ENCODE measurements around the gene AFAP1. TPM values are rescaled to one million over a fixed set of nuclear protein-coding genes. Genes with fewer than 3 reads are reported as not detected.

Gene AFAP1
- total and polyA plus RNA-seq, 2 donors (not counting 3 experiments of a cell fraction or from before 2014, with no cell fraction given) = 32.3 to 103 TPM

DNA sequence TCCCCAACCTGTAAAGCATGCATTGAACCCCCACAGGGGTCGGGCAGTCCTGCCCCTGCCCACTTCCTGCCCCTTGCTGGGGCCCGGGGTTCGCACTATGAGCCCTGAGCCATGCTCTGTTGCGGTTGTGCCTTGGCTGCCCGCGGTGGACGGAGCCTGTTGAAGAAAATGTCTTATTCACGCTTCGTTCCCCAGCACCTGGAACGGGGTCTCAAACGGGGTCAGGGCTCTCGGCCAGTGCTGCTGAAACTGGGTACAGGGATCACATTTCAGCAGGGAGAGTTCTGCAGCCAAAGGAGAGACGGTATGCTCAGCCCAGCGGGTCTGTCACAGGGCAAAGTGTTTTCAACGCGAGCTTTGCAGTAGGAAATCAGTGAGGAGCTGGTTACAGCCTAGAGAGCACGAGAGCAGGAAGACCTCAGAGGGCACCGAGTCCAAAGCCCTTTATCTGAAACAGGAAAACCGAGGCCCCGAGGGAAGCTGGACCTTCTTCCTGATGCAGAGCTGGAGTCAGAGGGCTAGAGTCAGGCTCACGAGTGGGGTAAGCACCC lies 46.3 kb upstream of the AFAP1 start:
- no peak overlapping the region for H3K4me3 ChIP-seq (replicated peaks in 1 of 3; ENCODE audit: insufficient read depth in 1 of 3, low read depth in 1 of 3, low read length in 3 of 3)
- H3K27me3 ChIP-seq (ENCODE audit: control insufficient read depth in 2 of 2, insufficient read depth in 2 of 2, low read length in 2 of 2) = no peaks in the 10 kb centered on the region
- CTCF ChIA-PET = interaction anchor here (1.0 to 7.5 kb wide), 12 partner anchors 18 to 264 kb away, joined by 3 to 163 read pairs (median 6); partner anchors contain the start of gene AFAP1
- POLR2A ChIA-PET = interaction anchor here (0.9 to 1.6 kb wide), 3 partner anchors 47 to 181 kb away, joined by 3 to 9 read pairs (median 5); partner anchors contain the start of gene AFAP1
- H3K36me3 ChIP-seq (ENCODE audit: control insufficient read depth in 2 of 2, extremely low read depth in 1 of 2, insufficient read depth in 2 of 2, low read length in 2 of 2) = no peaks in the 10 kb centered on the region
- DNase-seq (ENCODE audit: low read depth, low spot score) (peak; percentile 62), FAIRE-seq (peak; percentile 98)
- H3K4me1 ChIP-seq (ENCODE audit: control insufficient read depth, extremely low read depth, insufficient read depth, low read length) = peaks cover 12% of the 10 kb centered on the region
- no peak for TF ChIP-seq MYC (IDR thresholded peaks at IDR 0.05; ENCODE audit: low read depth, low read length)
- no peak for TF ChIP-seq EZH2 (IDR thresholded peaks at IDR 0.05; ENCODE audit: borderline replicate concordance, low read depth, low read length, severe bottlenecking)
- TF ChIP-seq, protein P1, sequence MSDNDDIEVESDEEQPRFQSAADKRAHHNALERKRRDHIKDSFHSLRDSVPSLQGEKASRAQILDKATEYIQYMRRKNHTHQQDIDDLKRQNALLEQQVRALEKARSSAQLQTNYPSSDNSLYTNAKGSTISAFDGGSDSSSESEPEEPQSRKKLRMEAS (IDR thresholded peaks at IDR 0.05; ENCODE audit: insufficient read depth, insufficient read length) = no peak
- TF ChIP-seq, protein P2, sequence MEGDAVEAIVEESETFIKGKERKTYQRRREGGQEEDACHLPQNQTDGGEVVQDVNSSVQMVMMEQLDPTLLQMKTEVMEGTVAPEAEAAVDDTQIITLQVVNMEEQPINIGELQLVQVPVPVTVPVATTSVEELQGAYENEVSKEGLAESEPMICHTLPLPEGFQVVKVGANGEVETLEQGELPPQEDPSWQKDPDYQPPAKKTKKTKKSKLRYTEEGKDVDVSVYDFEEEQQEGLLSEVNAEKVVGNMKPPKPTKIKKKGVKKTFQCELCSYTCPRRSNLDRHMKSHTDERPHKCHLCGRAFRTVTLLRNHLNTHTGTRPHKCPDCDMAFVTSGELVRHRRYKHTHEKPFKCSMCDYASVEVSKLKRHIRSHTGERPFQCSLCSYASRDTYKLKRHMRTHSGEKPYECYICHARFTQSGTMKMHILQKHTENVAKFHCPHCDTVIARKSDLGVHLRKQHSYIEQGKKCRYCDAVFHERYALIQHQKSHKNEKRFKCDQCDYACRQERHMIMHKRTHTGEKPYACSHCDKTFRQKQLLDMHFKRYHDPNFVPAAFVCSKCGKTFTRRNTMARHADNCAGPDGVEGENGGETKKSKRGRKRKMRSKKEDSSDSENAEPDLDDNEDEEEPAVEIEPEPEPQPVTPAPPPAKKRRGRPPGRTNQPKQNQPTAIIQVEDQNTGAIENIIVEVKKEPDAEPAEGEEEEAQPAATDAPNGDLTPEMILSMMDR (IDR thresholded peaks at IDR 0.05; ENCODE audit: extremely low read depth in 1 of 2, insufficient read depth in 1 of 2, low read depth in 1 of 2, low read length in 2 of 2) = no peak
- no peak for TF ChIP-seq JUN (IDR thresholded peaks at IDR 0.05; ENCODE audit: borderline replicate concordance, insufficient read depth, insufficient read length, low read depth)
- TF ChIP-seq POLR2A (IDR thresholded peaks at IDR 0.05; ENCODE audit: low read depth, low read length) = no peak
- TF ChIP-seq POLR2AphosphoS5 (IDR thresholded peaks at IDR 0.05; ENCODE audit: insufficient read depth, low read depth, low read length) = peak; percentile 36
- TF ChIP-seq FOS (IDR thresholded peaks at IDR 0.05; ENCODE audit: borderline replicate concordance, insufficient read depth, low read length) = no peak
- TF ChIP-seq GATA2 (IDR thresholded peaks at IDR 0.05; ENCODE audit: insufficient read depth, insufficient read length, low read depth, low read length) = peak; percentile 55
- H4K20me1 ChIP-seq (replicated peaks; ENCODE audit: control insufficient read depth, extremely low read depth, insufficient read depth, low read length) = no peaks in the 10 kb centered on the region
- peak overlapping the region; percentile 18 for H3K4me2 ChIP-seq (ENCODE audit: insufficient read depth, low read length)
- no TSS peak for BruUV-seq (replicated peaks)
- dilution Hi-C loops (cut with MboI; ENCODE audit: extremely low pct_ligation_motif_present, low sequenced_read_pairs) = no loop called here
- peak overlapping the region; percentile 24 for H2AFZ ChIP-seq (ENCODE audit: low read depth, low read length)
- H3K79me2 ChIP-seq (ENCODE audit: control insufficient read depth, insufficient read depth, low read length) = no peaks in the 10 kb centered on the region
- intact Hi-C loops (cut with micrococcal nuclease) = loop anchor here (1.0 to 5.0 kb wide), 4 partner anchors 18 to 225 kb away; no protein-coding TSS in a partner anchor
- no peaks in the 10 kb centered on the region for H3K9me1 ChIP-seq (replicated peaks; ENCODE audit: control insufficient read depth, extremely low read depth, insufficient read depth, low read length)
- no peaks in the 10 kb centered on the region for H3K9me3 ChIP-seq (replicated peaks; ENCODE audit: control insufficient read depth, insufficient read depth, low read length)
- H3K9ac ChIP-seq (replicated peaks; ENCODE audit: extremely low read depth, insufficient read depth, low read length) = no peak overlapping the region
- peak overlapping the region; percentile 4 for H3K27ac ChIP-seq (ENCODE audit: insufficient read depth, low read depth, low read length)
